Measurements from ENCODE around the gene TPI1. TPM values are rescaled to one million over a fixed set of nuclear protein-coding genes. Genes with fewer than 3 reads are reported as not detected.
A peak's percentile ranks its signal among the peaks of the same experiment; 100 is the strongest.

Gene TPI1
- total RNA-seq, 1 donor from 2014 or later: 499 TPM

DNA sequence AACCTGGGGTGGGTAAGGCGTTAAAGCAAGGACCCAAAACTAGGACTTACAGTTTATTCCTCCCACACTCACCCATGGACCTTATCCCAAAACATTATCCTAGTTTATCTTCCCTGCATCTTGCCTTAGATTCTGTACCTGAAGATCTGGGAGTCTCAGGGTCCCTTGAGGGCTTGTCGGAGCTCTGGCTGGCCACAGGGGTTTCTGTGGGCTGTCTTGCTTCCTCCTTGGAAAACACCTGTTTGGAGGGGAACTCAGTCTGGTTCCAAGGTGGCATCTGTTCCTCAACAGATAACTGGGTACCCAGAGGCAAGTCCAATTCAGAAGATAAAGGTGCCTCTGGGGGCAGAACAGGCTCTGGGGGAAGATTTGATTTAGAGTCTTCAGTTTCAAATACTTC is 17.9 kb upstream of the TPI1 start:
- TF ChIP-seq, protein P1, sequence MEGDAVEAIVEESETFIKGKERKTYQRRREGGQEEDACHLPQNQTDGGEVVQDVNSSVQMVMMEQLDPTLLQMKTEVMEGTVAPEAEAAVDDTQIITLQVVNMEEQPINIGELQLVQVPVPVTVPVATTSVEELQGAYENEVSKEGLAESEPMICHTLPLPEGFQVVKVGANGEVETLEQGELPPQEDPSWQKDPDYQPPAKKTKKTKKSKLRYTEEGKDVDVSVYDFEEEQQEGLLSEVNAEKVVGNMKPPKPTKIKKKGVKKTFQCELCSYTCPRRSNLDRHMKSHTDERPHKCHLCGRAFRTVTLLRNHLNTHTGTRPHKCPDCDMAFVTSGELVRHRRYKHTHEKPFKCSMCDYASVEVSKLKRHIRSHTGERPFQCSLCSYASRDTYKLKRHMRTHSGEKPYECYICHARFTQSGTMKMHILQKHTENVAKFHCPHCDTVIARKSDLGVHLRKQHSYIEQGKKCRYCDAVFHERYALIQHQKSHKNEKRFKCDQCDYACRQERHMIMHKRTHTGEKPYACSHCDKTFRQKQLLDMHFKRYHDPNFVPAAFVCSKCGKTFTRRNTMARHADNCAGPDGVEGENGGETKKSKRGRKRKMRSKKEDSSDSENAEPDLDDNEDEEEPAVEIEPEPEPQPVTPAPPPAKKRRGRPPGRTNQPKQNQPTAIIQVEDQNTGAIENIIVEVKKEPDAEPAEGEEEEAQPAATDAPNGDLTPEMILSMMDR (IDR thresholded peaks at IDR 0.05; ENCODE audit: insufficient read depth, low read length, poor library complexity, severe bottlenecking): no peak
- H3K4me3 ChIP-seq (ENCODE audit: low read depth, low read length): no peak overlapping the region

DNA sequence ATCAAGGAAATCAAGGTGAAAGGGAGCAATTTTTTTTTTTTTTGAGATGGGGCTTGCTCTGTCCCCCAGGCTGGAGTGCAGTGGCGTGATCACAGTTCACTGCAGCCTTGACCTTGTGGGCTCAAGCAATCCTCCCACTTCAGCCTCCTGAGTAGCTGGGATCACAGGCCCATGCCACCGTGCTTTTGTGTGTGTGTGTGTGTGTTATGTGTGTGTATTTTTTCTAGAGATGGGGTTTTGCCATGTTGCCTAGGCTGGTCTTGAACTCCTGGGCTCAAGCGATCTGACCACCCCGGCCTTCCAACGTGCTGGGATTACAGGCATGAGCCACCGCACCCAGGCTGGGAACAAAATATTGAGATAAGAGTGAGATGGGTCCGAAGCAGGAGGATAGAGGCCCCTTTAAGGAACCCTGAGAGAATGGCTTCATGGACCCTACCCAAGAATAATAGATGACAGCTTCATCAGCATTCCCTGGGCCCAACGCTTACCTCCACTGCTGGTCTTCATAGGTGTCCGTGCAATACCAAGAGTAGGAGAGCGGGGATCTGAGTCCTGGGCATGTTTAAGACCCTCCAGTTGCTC is 17.3 kb upstream of the TPI1 start:
- H3K36me3 ChIP-seq (ENCODE audit: control insufficient read depth, insufficient read depth, low read length): peaks cover 4% of the 10 kb centered on the region
- no peaks in the 10 kb centered on the region for H3K27me3 ChIP-seq (ENCODE audit: control insufficient read depth, insufficient read depth, low read length)
- DNase-seq (ENCODE audit: low read depth): no peak
- TF ChIP-seq, protein P1 (IDR thresholded peaks at IDR 0.05; ENCODE audit: insufficient read depth, low read length, poor library complexity, severe bottlenecking): no peak
- H3K4me3 ChIP-seq (ENCODE audit: low read depth, low read length): peak overlapping the region; percentile 95

More for the DNA sequence above, 17.9 kb upstream of the TPI1 start:
- Histone ChIP-seq H3K27me3 (ENCODE audit: control insufficient read depth, insufficient read depth, low read length) (no peaks in the 10 kb centered on the region), H3K36me3 (ENCODE audit: control insufficient read depth, insufficient read depth, low read length) (peaks cover 4% of the 10 kb centered on the region)
- no peak for DNase-seq (ENCODE audit: low read depth)

DNA sequence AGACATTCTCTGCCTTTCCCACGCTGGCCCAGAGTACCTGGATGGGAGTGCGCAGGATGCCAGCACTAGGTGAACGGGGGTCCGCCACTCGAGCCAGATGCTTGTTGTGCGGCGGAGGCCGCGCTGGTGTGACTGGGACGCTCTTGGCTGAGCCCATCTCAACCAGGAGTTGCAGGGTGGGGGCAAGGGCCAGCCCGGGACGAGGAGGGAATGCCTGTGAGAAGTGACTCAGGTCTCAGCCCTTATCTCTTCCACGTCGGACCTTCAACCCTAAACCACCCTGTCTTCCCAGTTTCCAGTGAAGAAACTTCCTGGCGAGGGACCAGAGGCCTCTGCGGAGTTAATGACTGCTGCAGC is 16.6 kb upstream of the TPI1 start:
- Histone ChIP-seq H3K27me3 (ENCODE audit: control insufficient read depth, insufficient read depth, low read length) (no peaks in the 10 kb centered on the region), H3K36me3 (ENCODE audit: control insufficient read depth, insufficient read depth, low read length) (peaks cover 4% of the 10 kb centered on the region), H3K4me3 (ENCODE audit: low read depth, low read length) (peak overlapping the region; percentile 95)
- DNase-seq (ENCODE audit: low read depth): no peak
- TF ChIP-seq, protein P1 (IDR thresholded peaks at IDR 0.05; ENCODE audit: insufficient read depth, low read length, poor library complexity, severe bottlenecking): no peak

DNA sequence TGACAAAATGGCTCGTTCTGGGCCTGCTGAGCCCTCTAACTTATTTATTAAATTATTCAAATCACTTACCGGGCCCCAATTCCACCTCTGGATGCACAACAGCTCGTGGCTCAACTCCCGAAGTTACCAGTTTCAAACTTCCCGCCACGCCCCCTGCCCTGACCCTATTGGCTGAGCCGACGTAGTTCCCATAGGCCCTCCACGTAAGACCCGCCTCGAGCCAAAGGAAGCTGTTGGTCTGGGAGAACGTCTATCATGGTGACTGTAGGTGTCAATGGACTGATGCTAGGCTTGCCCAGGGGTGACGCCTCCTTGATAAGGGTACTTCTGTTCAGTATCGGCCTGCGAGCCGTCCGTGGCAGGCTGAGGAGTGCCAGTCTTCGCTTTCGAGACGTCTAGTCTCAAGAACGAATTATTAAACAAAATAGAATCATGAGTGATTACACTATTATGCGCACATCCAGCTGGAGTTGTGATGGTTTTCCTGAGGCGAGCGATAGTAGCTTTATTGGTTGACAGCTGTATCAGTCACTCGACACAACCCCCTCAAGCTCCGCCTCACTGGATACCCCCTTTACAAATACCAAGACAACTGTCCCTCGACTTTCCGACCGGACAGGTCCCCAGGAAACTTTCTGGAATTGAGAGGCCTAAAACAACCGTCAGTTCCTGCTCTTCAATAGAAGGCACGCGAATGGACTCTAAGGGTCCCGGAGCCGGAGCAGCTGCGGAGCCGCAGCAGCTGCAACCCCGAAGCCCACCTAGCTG is 16.0 kb upstream of the TPI1 start, which contains the start of gene CDCA3:
TSS of gene CDCA3 (minus strand) at position 134 of the 768 bp plus-strand sequence. CDS start 334 bp downstream, outside the sequence.
- H3K36me3 ChIP-seq (ENCODE audit: control insufficient read depth, insufficient read depth, low read length): peaks cover 4% of the 10 kb centered on the region

DNA sequence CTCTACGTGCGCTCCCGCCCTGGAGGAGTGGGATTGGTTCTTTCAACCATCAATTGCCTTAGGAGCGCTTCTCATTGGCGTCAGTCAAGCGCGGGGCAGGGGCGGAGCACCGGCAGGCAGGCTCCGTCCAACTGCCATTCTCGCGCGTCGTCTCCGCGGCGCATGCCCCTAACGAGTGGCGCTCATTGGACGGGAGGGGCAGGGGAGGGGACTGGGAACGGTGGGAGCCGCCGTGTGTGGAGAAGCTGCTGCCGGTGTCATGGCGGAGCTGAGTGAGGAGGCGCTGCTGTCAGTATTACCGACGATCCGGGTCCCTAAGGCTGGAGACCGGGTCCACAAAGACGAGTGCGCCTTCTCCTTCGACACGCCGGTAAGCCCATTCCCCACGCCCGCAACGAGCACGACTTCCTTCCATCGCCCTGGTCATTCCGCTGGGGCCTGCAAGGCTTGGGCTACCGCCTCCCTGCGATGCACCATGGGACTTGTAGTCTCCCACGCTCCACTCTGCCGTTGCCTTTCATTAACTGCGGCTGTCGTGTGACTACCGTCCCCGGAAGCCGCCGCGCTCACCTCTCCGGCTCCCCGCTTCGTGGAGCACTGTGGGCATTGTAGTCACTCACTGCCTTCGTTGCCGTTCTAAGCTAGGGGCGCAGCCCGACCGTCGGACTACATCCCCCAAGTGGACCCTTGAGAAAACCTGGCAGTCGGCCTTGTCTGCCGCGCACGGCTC is 15.2 kb upstream of the TPI1 start, which contains the start of gene USP5:
TSS of gene USP5 (plus strand) at position 230 of the 730 bp plus-strand sequence. CDS start at position 260, 30 bp downstream.
- DNase-seq (ENCODE audit: low read depth): peak; percentile 99
- TF ChIP-seq, protein P1 (IDR thresholded peaks at IDR 0.05; ENCODE audit: insufficient read depth, low read length, poor library complexity, severe bottlenecking): no peak
- Histone ChIP-seq H3K27me3 (ENCODE audit: control insufficient read depth, insufficient read depth, low read length) (no peaks in the 10 kb centered on the region), H3K4me3 (ENCODE audit: low read depth, low read length) (peak within 1 kb of the TSS; percentile 95), H3K36me3 (ENCODE audit: control insufficient read depth, insufficient read depth, low read length) (peaks cover 3% of the 10 kb centered on the region)

More for the DNA sequence above, 16.0 kb upstream of the TPI1 start, which contains the start of gene CDCA3:
- peak; percentile 96 for DNase-seq (ENCODE audit: low read depth)
- Histone ChIP-seq H3K27me3 (ENCODE audit: control insufficient read depth, insufficient read depth, low read length) (no peaks in the 10 kb centered on the region), H3K4me3 (ENCODE audit: low read depth, low read length) (peak within 1 kb of the TSS; percentile 95)
- TF ChIP-seq, protein P1 (IDR thresholded peaks at IDR 0.05; ENCODE audit: insufficient read depth, low read length, poor library complexity, severe bottlenecking): no peak

Data from kidney epithelial cell (primary cell).